Measurements from ENCODE around the gene PLEKHG5.

DNA sequence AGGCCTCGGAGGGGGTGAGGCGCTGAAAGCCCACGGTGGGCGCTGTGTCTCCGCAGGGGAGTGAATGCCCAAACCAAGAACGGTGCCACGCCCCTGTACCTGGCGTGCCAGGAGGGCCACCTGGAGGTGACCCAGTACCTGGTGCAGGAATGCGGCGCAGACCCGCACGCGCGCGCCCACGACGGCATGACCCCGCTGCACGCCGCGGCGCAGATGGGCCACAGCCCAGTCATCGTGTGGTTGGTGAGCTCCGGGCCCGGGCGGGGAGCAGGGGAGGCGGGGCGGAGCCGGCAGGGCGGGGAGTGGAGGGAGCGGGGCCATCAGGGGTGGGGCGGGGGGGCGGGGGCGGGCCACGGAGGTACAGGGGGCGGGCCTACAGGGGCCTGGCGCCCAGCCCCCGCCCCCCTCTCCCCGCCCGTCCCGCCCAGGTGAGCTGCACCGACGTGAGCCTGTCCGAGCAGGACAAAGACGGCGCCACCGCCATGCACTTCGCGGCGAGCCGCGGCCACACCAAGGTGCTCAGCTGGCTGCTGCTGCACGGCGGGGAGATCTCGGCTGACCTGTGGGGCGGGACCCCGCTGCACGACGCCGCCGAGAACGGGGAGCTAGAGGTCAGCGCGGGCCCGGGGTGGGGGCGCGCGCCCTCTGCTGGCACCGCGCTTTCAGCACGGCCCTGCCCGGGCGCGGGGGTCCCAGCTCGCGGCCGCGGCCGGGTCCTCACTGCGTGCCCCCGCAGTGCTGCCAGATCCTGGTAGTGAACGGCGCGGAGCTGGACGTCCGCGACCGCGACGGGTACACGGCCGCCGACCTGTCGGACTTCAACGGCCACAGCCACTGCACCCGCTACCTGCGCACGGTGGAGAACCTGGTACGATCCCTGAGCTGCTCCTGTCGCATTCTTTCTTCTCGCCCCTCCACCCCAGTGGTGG is 51.0 kb downstream of the PLEKHG5 start:
- no peak for TF ChIP-seq EZH2 (IDR thresholded peaks at IDR 0.05; ENCODE audit: low read length, unreplicated experiment)
- TF ChIP-seq CTCF (conservative IDR thresholded peaks at IDR 0.05; ENCODE audit: low read depth, low read length): peak; percentile 53
- TF ChIP-seq EZH2phosphoT487 (IDR thresholded peaks at IDR 0.05; ENCODE audit: borderline replicate concordance, low read length): no peak

Measured in PC-3 (cell line).